HT1080 (cell line): ENCODE results near the gene CEP78. TPM values are rescaled to one million over a fixed set of nuclear protein-coding genes. Genes with fewer than 3 reads are reported as not detected.

Source experiments
- DNase-seq: peaks from one replicate; pipeline ENCODE4 v3.0.0-alpha.2; 2015; ENCODE audit warnings: low read depth
- total RNA-seq: library from RNA; depleted of rRNA; stranded (reverse); fragments of >200 nt; shearing (Covaris generic); gene quantifications from 2 replicates; pipeline ENCODE4 v1.2.3, GENCODE V29; 2014

CEP78 gene
- total RNA-seq, 1 experiment from 2014 or later, result 53.9 TPM

GRCh38 chr9:78306222-78307076, 70.6 kb downstream of the CEP78 start:
- no peak for DNase-seq

- DNase-seq, result no peak
Measured at GRCh38 chr9:78307360-78307759, 71.5 kb downstream of the CEP78 start.

GRCh38 chr9:78309066-78309465, 73.2 kb downstream of the CEP78 start:
- DNase-seq, result no peak

- no peak for DNase-seq
Measured at GRCh38 chr9:78311075-78311474, 75.2 kb downstream of the CEP78 start.

GRCh38 chr9:78311886-78312524, 76.1 kb downstream of the CEP78 start:
- no peak for DNase-seq

- DNase-seq, result no peak
Measured at GRCh38 chr9:78314550-78314949, 78.7 kb downstream of the CEP78 start.

- no peak for DNase-seq
Measured at GRCh38 chr9:78314953-78315870, 79.3 kb downstream of the CEP78 start.

DNA sequence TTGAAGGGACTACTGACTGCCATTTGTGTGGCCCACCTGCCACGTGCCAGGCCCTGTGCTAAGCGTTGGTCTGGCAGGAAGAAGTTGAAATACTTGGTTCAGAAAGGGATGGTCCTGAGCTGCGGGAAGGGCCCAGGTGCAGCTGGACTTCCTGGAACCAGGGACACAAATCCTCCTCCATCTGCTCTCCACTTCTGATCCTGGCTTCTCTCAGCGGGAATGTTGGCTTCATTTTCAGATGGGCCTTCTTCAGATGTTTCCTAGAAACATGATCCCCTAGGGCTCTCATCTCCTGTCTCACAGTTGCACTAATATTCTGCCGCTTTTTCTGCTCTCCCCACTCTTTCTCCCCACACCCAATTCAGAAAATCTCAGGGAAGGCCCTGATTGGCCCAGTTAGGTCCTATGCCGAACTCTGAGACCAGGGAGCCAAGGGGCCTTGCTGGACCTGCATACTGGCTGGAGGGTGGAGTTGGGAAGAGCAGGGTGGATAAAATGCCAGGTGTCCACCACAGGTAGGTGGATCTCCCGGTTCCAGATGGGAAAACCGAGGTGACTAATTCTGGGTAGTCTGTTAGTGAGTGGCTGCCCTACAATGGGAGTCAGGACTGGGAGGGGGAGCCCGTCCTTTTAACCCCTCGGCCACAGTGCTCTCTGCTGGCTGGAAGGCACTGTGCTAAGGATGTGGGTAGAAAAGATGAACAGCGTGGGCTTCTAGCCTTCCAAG, 80.5 kb downstream of the CEP78 start:
- DNase-seq, result no peak

DNA sequence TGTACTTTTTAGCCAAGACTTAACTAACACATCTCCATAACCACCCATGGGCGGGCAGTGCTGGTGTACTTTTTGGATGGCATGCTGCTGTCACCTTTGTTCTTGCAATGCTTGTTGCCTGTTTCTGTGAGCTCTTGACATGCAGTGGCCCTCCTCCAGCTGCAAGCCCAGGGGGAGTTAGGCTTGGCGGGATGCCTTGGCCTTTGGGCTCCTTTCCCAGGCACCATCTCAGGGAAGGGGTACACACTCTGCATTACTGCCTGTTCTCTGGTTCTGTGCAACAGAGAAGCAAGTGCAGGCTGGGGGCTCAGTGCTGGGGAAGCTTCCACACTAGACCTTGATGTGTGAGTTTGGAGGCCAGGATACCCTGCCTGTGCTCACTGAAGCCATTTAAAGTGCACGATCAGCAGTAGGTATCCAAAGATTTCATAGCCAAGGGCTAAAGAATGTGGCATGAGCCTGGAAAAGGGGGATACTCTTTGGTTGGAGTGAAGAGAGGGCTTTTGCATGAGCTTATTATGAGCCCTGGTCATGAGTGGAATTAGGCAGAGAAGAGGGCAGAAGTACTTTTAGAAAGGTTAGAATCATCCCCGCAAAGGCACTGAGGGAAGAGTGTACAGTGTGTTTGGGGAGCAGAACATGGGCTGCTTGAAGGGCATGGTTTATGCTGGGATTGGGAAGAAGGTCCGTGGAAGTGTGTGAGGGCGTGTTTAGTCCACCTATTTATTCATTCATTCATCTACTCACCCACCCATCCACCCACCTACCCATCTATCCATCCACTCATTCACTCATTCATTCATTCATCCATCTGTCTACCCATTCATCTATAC, 83.5 kb downstream of the CEP78 start:
- DNase-seq, result no peak

DNA sequence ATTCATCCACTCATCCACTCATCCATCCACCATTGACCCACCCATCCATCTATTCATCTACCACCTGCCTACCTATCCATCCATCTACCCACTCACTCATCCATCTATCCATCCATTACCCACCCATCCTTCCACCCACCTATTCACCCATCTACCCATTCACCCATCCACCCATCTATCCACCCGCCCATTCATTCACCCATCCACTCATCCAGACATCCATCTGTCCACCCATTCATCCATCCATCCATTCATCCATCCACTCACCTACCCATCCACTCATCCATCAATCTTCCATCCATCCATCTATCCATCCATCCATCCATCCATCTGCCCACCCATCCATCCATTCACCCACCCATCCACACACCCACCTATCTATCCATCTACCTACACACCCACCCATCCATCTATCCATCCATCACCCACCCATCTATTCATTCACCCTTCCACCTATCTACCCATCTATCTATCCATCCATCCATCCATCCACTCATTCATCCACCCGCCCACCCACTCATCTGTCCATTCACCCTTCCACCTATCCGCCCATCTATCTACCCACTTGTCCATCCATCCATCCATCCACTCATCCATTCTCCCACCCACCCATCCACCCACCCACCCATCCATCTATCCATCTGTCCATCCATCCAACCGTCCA, 84.3 kb downstream of the CEP78 start:
- DNase-seq, result no peak

GRCh38 chr9:78320875-78321496, 85.1 kb downstream of the CEP78 start:
- DNase-seq, result no peak

DNA sequence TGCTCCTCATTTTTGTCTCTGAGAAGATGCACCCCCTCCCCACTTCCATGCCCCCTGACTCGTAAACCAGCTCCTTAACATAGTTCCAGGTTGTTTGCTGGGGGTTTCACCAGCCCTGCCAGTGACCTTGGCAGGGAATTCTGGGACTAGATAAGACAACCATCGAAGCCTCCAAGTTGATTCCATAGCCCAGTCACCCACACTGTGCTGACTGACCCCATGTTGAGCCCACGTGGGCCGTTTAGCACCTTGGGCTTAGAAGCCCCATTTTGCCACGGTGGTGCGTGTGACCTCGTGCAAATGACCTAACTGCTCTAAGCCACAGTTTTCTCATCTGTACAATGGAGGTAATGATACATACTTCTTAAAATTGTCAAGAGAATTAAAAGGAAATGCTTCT, 85.6 kb downstream of the CEP78 start:
- no peak for DNase-seq

DNA sequence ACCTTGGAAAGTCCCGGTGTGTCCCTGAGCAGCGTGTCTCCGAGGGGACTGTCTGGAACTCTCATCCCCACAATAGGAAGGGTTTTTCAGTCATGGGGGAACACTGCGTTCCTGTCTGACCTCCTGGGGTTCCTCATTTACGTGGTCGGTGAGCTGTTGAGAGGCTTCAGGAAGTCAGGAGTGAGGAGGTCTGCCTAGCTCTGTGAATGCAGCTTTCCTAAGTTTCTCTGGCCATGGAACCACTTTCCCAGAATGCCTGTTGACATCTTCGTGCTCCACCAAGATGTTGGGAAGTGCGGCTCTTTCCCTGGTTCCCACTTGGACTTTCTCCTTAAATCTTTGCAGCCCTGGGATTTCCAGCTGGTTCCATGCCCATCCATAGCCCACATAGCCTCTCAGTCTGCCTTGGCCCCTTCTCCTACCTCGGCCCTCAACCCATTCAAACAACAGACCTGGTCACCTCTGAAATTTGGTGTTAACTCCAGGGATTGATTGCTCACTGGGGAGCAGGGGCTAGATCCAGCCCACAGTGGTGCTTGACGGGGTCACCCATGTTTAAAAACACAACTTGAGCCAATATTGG, 88.3 kb downstream of the CEP78 start:
- no peak for DNase-seq

GRCh38 chr9:78324682-78325081, 88.8 kb downstream of the CEP78 start:
- DNase-seq, result no peak

DNA sequence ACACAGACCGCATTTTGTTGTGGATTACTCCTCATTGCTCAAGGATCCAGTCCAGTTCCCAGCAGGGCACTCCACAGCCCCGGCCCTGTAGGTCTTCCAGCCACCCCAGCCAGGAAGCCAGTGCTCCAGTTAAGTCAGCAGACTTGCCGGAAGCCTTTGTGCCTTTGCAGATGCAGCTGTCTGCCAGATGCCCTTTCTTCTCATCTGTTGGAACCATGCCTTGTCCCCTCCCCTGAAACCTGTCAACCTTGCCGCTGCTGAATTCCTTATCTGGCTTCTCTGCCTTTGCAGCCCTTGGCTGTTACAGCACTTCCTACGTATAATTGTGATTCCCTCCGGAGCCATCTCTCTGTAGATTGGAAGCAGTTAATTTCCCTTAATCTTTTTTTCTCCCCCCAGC, 89.5 kb downstream of the CEP78 start:
- DNase-seq, result no peak

DNA sequence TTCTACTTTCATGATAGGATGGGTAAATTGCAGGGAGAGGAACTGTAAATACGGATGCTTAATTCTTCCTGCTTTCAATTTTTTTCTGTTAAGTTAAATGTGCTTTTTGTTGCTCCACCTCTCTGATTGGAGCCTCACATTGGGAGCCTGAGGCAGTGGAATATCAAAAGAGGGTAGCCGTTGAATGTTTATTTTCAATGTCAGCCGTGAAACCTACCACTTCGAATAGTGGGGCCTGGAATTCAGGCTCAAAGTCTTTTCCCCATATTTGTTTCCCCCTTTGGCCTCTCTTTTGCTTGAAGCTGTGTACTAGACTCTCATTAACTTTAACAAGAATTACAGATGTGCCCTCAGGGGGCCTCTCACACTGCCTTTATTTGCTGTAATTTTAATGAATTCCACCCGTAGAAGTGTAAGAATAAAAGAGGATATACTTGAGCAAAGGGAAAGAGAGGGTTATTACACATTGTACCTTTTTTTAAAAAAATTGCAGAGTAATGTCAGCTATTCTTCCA, 90.0 kb downstream of the CEP78 start:
- no peak for DNase-seq

- DNase-seq, result no peak
Measured at GRCh38 chr9:78326564-78326963, 90.7 kb downstream of the CEP78 start.
